HepG2 (cell line): ENCODE results near the gene ATRN. TPM values are rescaled to one million over a fixed set of nuclear protein-coding genes. Genes with fewer than 3 reads are reported as not detected.

ENCODE experiments used
- AHR ChIP-seq: IDR thresholded peaks from 2 replicates; pipeline ENCODE4 v1.6.1; 2018; ENCODE audit warnings: missing genetic modification reagents, missing compliant biosample characterization
- HHEX ChIP-seq: IDR thresholded peaks from 2 replicates; pipeline ENCODE4 v1.6.1; 2016; ENCODE audit warnings: control low read depth
- HNRNPL ChIP-seq: fragments of 200-400 bp; formaldehyde crosslinking; IDR thresholded peaks from 2 replicates; pipeline ENCODE4 v1.6.1; 2017; ENCODE audit warnings: mild to moderate bottlenecking, low read depth, low read length
- HNRNPUL1 ChIP-seq: fragments of 200-400 bp; formaldehyde crosslinking; IDR thresholded peaks from 2 replicates; pipeline ENCODE4 v1.6.1; 2017; ENCODE audit warnings: low read depth, mild to moderate bottlenecking, low read length, moderate library complexity
- KDM1A ChIP-seq: IDR thresholded peaks from 2 replicates; pipeline ENCODE4 v1.6.1; 2016; ENCODE audit warnings: missing compliant biosample characterization
- MATR3 ChIP-seq: sonication (generic); formaldehyde crosslinking; IDR thresholded peaks from 2 replicates; pipeline ENCODE4 v1.4.0; 2020; ENCODE audit warnings: missing genetic modification reagents
- MAZ ChIP-seq, 2 experiments: sonication (generic) in 1 of 2; formaldehyde crosslinking in 1 of 2; IDR thresholded peaks; 2 replicates each; pipeline versions ENCODE4 v1.5.0 to v1.6.1; 2012 to 2020; ENCODE audit warnings: low read depth in 2 of 2, mild to moderate bottlenecking in 2 of 2, borderline replicate concordance in 1 of 2, improper control_type of control experiment in 1 of 2, low read length in 1 of 2, missing genetic modification reagents in 1 of 2, moderate library complexity in 1 of 2
- MBD4 ChIP-seq: IDR thresholded peaks from 2 replicates; pipeline ENCODE4 v1.6.1; 2012; ENCODE audit warnings: low read length, inconsistent platforms, borderline replicate concordance
- NFKB2 ChIP-seq: sonication (generic); formaldehyde crosslinking; IDR thresholded peaks from 2 replicates; pipeline ENCODE4 v1.4.0; 2020; ENCODE audit warnings: missing genetic modification reagents, borderline replicate concordance
- SNRNP70 ChIP-seq: fragments of 200-400 bp; formaldehyde crosslinking; IDR thresholded peaks from 2 replicates; pipeline ENCODE4 v1.6.1; 2017; ENCODE audit warnings: mild to moderate bottlenecking, low read depth, low read length, moderate library complexity
- STAG1 ChIP-seq: sonication (generic); formaldehyde crosslinking; IDR thresholded peaks from 2 replicates; pipeline ENCODE4 v1.4.0; 2020; ENCODE audit warnings: missing genetic modification reagents
- XRCC5 ChIP-seq: fragments of 200-400 bp; formaldehyde crosslinking; optimal IDR thresholded peaks from 2 replicates; pipeline ENCODE3; 2017; ENCODE audit warnings: mild to moderate bottlenecking, low read length
- ZBTB21 ChIP-seq: sonication (generic); formaldehyde crosslinking; IDR thresholded peaks from 2 replicates; pipeline ENCODE4 v1.4.0; 2020; ENCODE audit warnings: missing genetic modification reagents
- ZBTB3 ChIP-seq: sonication (generic); formaldehyde crosslinking; IDR thresholded peaks from 2 replicates; pipeline ENCODE4 v1.4.0; 2020; ENCODE audit warnings: low read depth, mild to moderate bottlenecking, moderate library complexity, missing genetic modification reagents, borderline replicate concordance
- ZNF263 ChIP-seq: sonication (generic); formaldehyde crosslinking; IDR thresholded peaks from 2 replicates; pipeline ENCODE4 v1.4.0; 2020; ENCODE audit warnings: missing genetic modification reagents
- ZNF589 ChIP-seq: sonication (generic); formaldehyde crosslinking; conservative IDR thresholded peaks from 2 replicates; pipeline ENCODE4 v1.8.0; 2022; ENCODE audit warnings: mild to moderate bottlenecking, moderate library complexity, missing genetic modification reagents
- ZNF775 ChIP-seq: sonication (generic); formaldehyde crosslinking; IDR thresholded peaks from 2 replicates; pipeline ENCODE4 v1.4.0; 2020; ENCODE audit warnings: missing genetic modification reagents, mild to moderate bottlenecking, moderate library complexity, borderline replicate concordance
- ZNF777 ChIP-seq: sonication (generic); formaldehyde crosslinking; IDR thresholded peaks from 2 replicates; pipeline ENCODE4 v1.4.0; 2020; ENCODE audit warnings: missing genetic modification reagents
- ZNF790 ChIP-seq: sonication (generic); formaldehyde crosslinking; IDR thresholded peaks from 2 replicates; pipeline ENCODE4 v1.8.0; 2022; ENCODE audit warnings: missing genetic modification reagents, mild to moderate bottlenecking, borderline replicate concordance
- polyA plus RNA-seq, 8 experiments: library from polyadenylated mRNA; depleted of rRNA in 3 of 8; stranded (reverse) in 7 of 8; unstranded in 1 of 8; fragments of >200 nt; fragmentation: Illumina TruSeq in 4 of 8; extraction: Trizol in 4 of 8; gene quantifications; 2 replicates each; pipeline versions ENCODE4 v1.2.1 to v1.2.3, GENCODE V29; 2011 to 2016; ENCODE audit warnings: low read depth in 4 of 8, missing spikeins in 1 of 8, mixed read lengths in 1 of 8; ENCODE audit not compliant: insufficient read depth in 1 of 8
- total RNA-seq, 5 experiments: library from RNA; depleted of rRNA; stranded (reverse); fragments of >200 nt; fragmentation: Illumina TruSeq; extraction: Trizol; gene quantifications; 2 replicates each; pipeline ENCODE4 v1.2.3, GENCODE V29; 2016; ENCODE audit warnings: low read depth in 1 of 5
- TF ChIP-seq, protein P1 (sequence below): sonication (generic); formaldehyde crosslinking; IDR thresholded peaks from 2 replicates; pipeline ENCODE4 v1.4.0; 2020; ENCODE audit warnings: low read depth, missing genetic modification reagents
- TF ChIP-seq, protein P2 (sequence below): conservative IDR thresholded peaks from 2 replicates; pipeline ENCODE4 v1.6.1; 2018; ENCODE audit warnings: missing genetic modification reagents
- TF ChIP-seq, protein P3 (sequence below): sonication (generic); formaldehyde crosslinking; IDR thresholded peaks from 2 replicates; pipeline ENCODE4 v1.5.0; 2020; ENCODE audit warnings: missing genetic modification reagents
- TF ChIP-seq, protein P4 (sequence below): sonication (generic); formaldehyde crosslinking; IDR thresholded peaks from 2 replicates; pipeline ENCODE4 v1.4.0; 2020; ENCODE audit warnings: missing genetic modification reagents

Gene ATRN
- total and polyA plus RNA-seq, 2 of the 13 experiments (the other 11 are each of a cell fraction or from before 2014, with no cell fraction given): 44.2 to 81.1 TPM

DNA sequence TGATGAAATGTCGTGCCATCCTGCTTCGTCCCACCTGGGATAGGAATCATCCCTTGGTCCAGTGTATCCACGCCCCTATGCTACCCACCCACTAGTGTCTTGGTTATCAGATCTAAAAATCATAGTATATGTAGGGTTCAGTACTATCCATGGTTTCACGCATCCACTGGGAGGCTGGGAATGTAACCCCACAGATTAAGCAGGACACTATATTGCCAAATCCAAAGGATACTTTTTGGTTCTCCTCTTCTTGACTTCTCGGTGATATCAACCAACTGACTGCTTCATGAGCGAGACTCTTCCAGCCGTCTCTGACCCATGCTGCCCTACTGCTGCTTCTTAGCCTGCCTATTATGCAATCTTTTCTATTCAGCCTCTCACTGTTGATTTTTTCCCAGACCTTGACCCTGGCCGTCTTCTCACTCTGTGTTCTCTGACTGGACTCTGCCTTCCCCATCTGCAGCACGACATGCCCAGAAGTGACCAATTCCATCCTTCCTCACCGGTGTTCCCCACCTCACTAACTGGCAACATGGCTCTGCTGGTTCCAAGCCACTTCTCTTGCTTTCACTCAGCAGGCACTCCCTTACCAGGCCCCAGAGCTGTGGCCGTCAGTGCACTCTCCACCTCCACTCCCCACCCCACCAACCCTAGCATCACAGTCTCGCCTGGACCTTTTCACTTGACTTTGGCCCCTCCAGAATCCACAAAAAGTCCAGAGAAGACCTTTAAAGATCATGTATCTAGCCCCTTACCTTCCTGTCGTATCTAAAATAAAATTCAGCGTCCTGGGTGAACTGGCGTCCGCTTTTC, 157.9 kb downstream of the ATRN start (continued):
- TF ChIP-seq ZNF263: peak; percentile 88
- no peak for TF ChIP-seq MATR3 (CRISPR knock-in tag)
- TF ChIP-seq ZNF790 (CRISPR knock-in tag): peak; percentile 65; the same call in 1 of the 2 replicates
- TF ChIP-seq, protein P1, sequence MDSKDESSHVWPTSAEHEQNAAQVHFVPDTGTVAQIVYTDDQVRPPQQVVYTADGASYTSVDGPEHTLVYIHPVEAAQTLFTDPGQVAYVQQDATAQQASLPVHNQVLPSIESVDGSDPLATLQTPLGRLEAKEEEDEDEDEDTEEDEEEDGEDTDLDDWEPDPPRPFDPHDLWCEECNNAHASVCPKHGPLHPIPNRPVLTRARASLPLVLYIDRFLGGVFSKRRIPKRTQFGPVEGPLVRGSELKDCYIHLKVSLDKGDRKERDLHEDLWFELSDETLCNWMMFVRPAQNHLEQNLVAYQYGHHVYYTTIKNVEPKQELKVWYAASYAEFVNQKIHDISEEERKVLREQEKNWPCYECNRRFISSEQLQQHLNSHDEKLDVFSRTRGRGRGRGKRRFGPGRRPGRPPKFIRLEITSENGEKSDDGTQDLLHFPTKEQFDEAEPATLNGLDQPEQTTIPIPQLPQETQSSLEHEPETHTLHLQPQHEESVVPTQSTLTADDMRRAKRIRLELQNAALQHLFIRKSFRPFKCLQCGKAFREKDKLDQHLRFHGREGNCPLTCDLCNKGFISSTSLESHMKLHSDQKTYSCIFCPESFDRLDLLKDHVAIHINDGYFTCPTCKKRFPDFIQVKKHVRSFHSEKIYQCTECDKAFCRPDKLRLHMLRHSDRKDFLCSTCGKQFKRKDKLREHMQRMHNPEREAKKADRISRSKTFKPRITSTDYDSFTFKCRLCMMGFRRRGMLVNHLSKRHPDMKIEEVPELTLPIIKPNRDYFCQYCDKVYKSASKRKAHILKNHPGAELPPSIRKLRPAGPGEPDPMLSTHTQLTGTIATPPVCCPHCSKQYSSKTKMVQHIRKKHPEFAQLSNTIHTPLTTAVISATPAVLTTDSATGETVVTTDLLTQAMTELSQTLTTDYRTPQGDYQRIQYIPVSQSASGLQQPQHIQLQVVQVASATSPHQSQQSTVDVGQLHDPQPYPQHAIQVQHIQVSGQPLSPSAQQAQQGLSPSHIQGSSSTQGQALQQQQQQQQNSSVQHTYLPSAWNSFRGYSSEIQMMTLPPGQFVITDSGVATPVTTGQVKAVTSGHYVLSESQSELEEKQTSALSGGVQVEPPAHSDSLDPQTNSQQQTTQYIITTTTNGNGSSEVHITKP (CRISPR knock-in tag): no peak
- peak; percentile 55; the same call in 1 of the 2 replicates for TF ChIP-seq AHR (CRISPR knock-in tag)
- TF ChIP-seq, protein P2, sequence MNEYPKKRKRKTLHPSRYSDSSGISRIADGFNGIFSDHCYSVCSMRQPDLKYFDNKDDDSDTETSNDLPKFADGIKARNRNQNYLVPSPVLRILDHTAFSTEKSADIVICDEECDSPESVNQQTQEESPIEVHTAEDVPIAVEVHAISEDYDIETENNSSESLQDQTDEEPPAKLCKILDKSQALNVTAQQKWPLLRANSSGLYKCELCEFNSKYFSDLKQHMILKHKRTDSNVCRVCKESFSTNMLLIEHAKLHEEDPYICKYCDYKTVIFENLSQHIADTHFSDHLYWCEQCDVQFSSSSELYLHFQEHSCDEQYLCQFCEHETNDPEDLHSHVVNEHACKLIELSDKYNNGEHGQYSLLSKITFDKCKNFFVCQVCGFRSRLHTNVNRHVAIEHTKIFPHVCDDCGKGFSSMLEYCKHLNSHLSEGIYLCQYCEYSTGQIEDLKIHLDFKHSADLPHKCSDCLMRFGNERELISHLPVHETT (CRISPR knock-in tag): no peak
- peak; percentile 88 for TF ChIP-seq XRCC5
- TF ChIP-seq NFKB2 (CRISPR knock-in tag): peak; percentile 27; the same call in 1 of the 2 replicates
- no peak for TF ChIP-seq MAZ (IDR thresholded peaks at IDR 0.05; ENCODE audit: borderline replicate concordance, low read depth, low read length)
- TF ChIP-seq MAZ (CRISPR knock-in tag; IDR thresholded peaks at IDR 0.05; ENCODE audit: low read depth): peak; percentile 80; the same call in 1 of the 2 replicates
- no peak for TF ChIP-seq ZBTB21 (CRISPR knock-in tag)
- TF ChIP-seq ZBTB3: no peak
- TF ChIP-seq ZNF775: 0 out of 2 replicates have a peak, but pooled peaks have one; percentile 77
- TF ChIP-seq KDM1A (CRISPR knock-in tag): peak; percentile 73; the same call in 1 of the 2 replicates
- TF ChIP-seq HNRNPL: no peak
- no peak for TF ChIP-seq HNRNPUL1
- TF ChIP-seq ZNF777 (CRISPR knock-in tag): 0 out of 2 replicates have a peak, but pooled peaks have one; percentile 26
- TF ChIP-seq ZNF589 (CRISPR knock-in tag): 0 out of 2 replicates have a peak, but pooled peaks have one; percentile 72
- TF ChIP-seq STAG1 (CRISPR knock-in tag): peak; percentile 18; the same call in 1 of the 2 replicates
- no peak for TF ChIP-seq SNRNP70
- peak; percentile 52; the same call in 1 of the 2 replicates for TF ChIP-seq HHEX (CRISPR knock-in tag)
- no peak for TF ChIP-seq MBD4
- TF ChIP-seq, protein P3, sequence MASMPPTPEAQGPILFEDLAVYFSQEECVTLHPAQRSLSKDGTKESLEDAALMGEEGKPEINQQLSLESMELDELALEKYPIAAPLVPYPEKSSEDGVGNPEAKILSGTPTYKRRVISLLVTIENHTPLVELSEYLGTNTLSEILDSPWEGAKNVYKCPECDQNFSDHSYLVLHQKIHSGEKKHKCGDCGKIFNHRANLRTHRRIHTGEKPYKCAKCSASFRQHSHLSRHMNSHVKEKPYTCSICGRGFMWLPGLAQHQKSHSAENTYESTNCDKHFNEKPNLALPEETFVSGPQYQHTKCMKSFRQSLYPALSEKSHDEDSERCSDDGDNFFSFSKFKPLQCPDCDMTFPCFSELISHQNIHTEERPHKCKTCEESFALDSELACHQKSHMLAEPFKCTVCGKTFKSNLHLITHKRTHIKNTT (CRISPR knock-in tag): no peak
- TF ChIP-seq, protein P4, sequence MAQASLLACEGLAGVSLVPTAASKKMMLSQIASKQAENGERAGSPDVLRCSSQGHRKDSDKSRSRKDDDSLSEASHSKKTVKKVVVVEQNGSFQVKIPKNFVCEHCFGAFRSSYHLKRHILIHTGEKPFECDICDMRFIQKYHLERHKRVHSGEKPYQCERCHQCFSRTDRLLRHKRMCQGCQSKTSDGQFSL (CRISPR knock-in tag): no peak
